Neural cell (in vitro differentiated cells): ENCODE data around the gene HIVEP1. TPM values are rescaled to one million over a fixed set of nuclear protein-coding genes. Genes with fewer than 3 reads are reported as not detected.

Source experiments
- H2AFZ ChIP-seq: fragments of 200-600, 300-800 bp; sonication (generic), shearing (Covaris generic); 2 replicates; pipeline ENCODE4 v1.6.0; 2014; ENCODE audit warnings: low read depth, mild to moderate bottlenecking, antibody characterized with exemption, low read length, moderate library complexity
- H3F3A ChIP-seq: fragments of 200-600 bp; shearing (Covaris generic); 2 replicates; pipeline ENCODE4 v1.6.1; 2016; ENCODE audit warnings: mild to moderate bottlenecking, moderate library complexity, mixed read lengths, antibody characterized with exemption, low read length; ENCODE audit not compliant: insufficient read depth, poor library complexity, severe bottlenecking
- H3K27ac ChIP-seq: fragments of 200-600, 300-800 bp; sonication (generic), shearing (Covaris generic); 2 replicates; pipeline ENCODE4 v1.5.1; 2014; ENCODE audit warnings: mild to moderate bottlenecking, low read length, moderate library complexity
- H3K27me3 ChIP-seq: fragments of 300-800, 200-600 bp; sonication (generic), shearing (Covaris generic); 2 replicates; pipeline ENCODE4 v1.6.0; 2014; ENCODE audit warnings: mild to moderate bottlenecking, low read depth, low read length, moderate library complexity; ENCODE audit not compliant: insufficient read depth
- H3K36me3 ChIP-seq: fragments of 300-800, 200-600 bp; sonication (generic), shearing (Covaris generic); 2 replicates; pipeline ENCODE4 v1.5.1; 2014; ENCODE audit warnings: mild to moderate bottlenecking, antibody characterized with exemption, low read length, moderate library complexity; ENCODE audit not compliant: insufficient read depth
- H3K4me2 ChIP-seq: fragments of 300-800, 200-600 bp; sonication (generic), shearing (Covaris generic); 2 replicates; pipeline ENCODE4 v1.6.0; 2014; ENCODE audit warnings: mild to moderate bottlenecking, low read length
- H3K4me3 ChIP-seq: fragments of 300-800, 200-600 bp; sonication (generic), shearing (Covaris generic); 2 replicates; pipeline ENCODE4 v1.5.1; 2014; ENCODE audit warnings: mild to moderate bottlenecking, low read length, moderate library complexity
- H3K79me2 ChIP-seq: fragments of 200-600 bp; shearing (Covaris generic); replicated peaks from 2 replicates; pipeline ENCODE4 v1.6.0; 2014; ENCODE audit warnings: mild to moderate bottlenecking, low read length, moderate library complexity; ENCODE audit not compliant: insufficient read depth
- H3K9ac ChIP-seq: fragments of 300-800, 200-600 bp; sonication (generic), shearing (Covaris generic); 2 replicates; pipeline ENCODE4 v1.6.1; 2016; ENCODE audit warnings: mild to moderate bottlenecking, low read length, mixed read lengths
- H3K9me2 ChIP-seq: fragments of 200-600 bp; shearing (Covaris generic); 2 replicates; pipeline ENCODE4 v1.6.1; 2016; ENCODE audit warnings: mild to moderate bottlenecking, low read length, mixed read lengths; ENCODE audit not compliant: insufficient read depth
- H3K9me3 ChIP-seq: fragments of 200-600, 300-800 bp; sonication (generic), shearing (Covaris generic); 2 replicates; pipeline ENCODE4 v1.6.1; 2016; ENCODE audit warnings: mild to moderate bottlenecking, mixed run types, low read length, moderate library complexity, mixed read lengths
- H4K20me1 ChIP-seq: fragments of 200-600 bp; shearing (Covaris generic); 2 replicates; pipeline ENCODE4 v1.6.1; 2016; ENCODE audit warnings: mild to moderate bottlenecking, mixed run types; ENCODE audit not compliant: insufficient read depth
- EP300 ChIP-seq: fragments of 450-650 bp; conservative IDR thresholded peaks from 2 replicates; pipeline ENCODE4 v1.6.1; 2014; ENCODE audit warnings: antibody characterized with exemption, mild to moderate bottlenecking, moderate library complexity; ENCODE audit not compliant: poor library complexity, severe bottlenecking
- EZH2 ChIP-seq: fragments of 200-600, 300-800 bp; shearing (Covaris generic), sonication (generic); IDR thresholded peaks from 2 replicates; pipeline ENCODE4 v1.6.1; 2014; ENCODE audit warnings: antibody characterized with exemption, low read length, borderline replicate concordance, mild to moderate bottlenecking; ENCODE audit not compliant: insufficient read depth, poor library complexity, severe bottlenecking
- MXI1 ChIP-seq: fragments of 450-650 bp; conservative IDR thresholded peaks from 2 replicates; pipeline ENCODE4 v1.6.1; 2014; ENCODE audit warnings: antibody characterized with exemption, mild to moderate bottlenecking; ENCODE audit not compliant: poor library complexity, severe bottlenecking
- POLR2AphosphoS5 ChIP-seq: IDR thresholded peaks from 2 replicates; pipeline ENCODE4 v1.6.1; 2012
- RAD21 ChIP-seq: fragments of 450-650 bp; conservative IDR thresholded peaks from 2 replicates; pipeline ENCODE4 v1.6.1; 2014; ENCODE audit warnings: antibody characterized with exemption, mild to moderate bottlenecking, moderate library complexity
- REST ChIP-seq: IDR thresholded peaks from 2 replicates; pipeline ENCODE4 v1.6.1; 2012; ENCODE audit warnings: borderline replicate concordance
- SMC3 ChIP-seq: fragments of 450-650 bp; conservative IDR thresholded peaks from 2 replicates; pipeline ENCODE4 v1.6.1; 2014; ENCODE audit warnings: antibody characterized with exemption, mild to moderate bottlenecking, moderate library complexity; ENCODE audit not compliant: poor library complexity
- TAF1 ChIP-seq: IDR thresholded peaks from 2 replicates; pipeline ENCODE4 v1.6.1; 2012; ENCODE audit warnings: low read depth
- polyA plus RNA-seq: library from polyadenylated mRNA; depleted of rRNA; stranded (reverse); fragments of >200 nt; gene quantifications from 2 replicates; pipeline ENCODE4 v1.2.3, GENCODE V29; 2014
- TF ChIP-seq, protein P1 (sequence below): fragments of 450-650 bp; IDR thresholded peaks from 2 replicates; pipeline ENCODE4 v1.5.1; 2014; ENCODE audit warnings: antibody characterized with exemption, mild to moderate bottlenecking, moderate library complexity; ENCODE audit not compliant: poor library complexity, severe bottlenecking

The HIVEP1 gene
- polyA plus RNA-seq, 1 donor from 2014 or later: 3.6 TPM

- Histone ChIP-seq H4K20me1 (no peaks in the 10 kb centered on the region), H3K79me2 (peaks cover 33% of the 10 kb centered on the region), H2AFZ (no peak overlapping the region), H3K4me3 (no peak overlapping the region), H3K9me3 (no peaks in the 10 kb centered on the region), H3K9me2 (no peaks in the 10 kb centered on the region), H3K27me3 (no peaks in the 10 kb centered on the region), H3K27ac (no peak overlapping the region), H3F3A (no peaks in the 10 kb centered on the region), H3K9ac (no peak overlapping the region), H3K4me2 (no peak overlapping the region), H3K36me3 (no peaks in the 10 kb centered on the region)
- TF ChIP-seq TAF1 (no peak), SMC3 (no peak), MXI1 (no peak), EZH2 (no peak), REST (no peak), RAD21 (no peak), POLR2AphosphoS5 (no peak), EP300 (no peak)
- TF ChIP-seq, protein P1, sequence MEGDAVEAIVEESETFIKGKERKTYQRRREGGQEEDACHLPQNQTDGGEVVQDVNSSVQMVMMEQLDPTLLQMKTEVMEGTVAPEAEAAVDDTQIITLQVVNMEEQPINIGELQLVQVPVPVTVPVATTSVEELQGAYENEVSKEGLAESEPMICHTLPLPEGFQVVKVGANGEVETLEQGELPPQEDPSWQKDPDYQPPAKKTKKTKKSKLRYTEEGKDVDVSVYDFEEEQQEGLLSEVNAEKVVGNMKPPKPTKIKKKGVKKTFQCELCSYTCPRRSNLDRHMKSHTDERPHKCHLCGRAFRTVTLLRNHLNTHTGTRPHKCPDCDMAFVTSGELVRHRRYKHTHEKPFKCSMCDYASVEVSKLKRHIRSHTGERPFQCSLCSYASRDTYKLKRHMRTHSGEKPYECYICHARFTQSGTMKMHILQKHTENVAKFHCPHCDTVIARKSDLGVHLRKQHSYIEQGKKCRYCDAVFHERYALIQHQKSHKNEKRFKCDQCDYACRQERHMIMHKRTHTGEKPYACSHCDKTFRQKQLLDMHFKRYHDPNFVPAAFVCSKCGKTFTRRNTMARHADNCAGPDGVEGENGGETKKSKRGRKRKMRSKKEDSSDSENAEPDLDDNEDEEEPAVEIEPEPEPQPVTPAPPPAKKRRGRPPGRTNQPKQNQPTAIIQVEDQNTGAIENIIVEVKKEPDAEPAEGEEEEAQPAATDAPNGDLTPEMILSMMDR: no peak
These were observed 52.0 kb downstream of the HIVEP1 start for GRCh38 chr6:12064131-12064530.

DNA sequence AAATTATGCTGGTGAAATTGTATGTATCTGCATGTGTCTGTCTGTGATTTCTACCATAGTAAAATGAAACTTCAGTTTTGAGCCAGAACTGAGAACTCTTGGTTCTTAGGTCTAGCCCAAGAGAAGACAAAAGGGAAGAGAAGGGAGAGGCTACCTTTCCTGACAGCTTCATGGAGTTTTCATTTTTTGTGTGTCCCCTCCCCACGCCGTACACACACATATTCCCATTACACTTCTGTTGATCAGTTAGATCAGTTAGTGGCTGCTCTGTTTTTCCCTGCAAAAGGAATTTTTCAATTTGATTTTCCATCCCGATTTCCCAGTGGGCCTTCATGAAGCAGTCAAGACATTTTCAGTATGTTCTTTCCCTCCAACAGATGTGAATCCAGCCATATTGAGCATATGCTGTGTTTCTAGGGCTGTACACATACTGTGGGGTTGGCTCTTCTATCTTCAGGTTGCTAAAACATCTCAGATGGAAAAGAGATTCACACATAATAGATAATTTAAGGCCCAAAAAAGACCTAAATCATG, 52.5 kb downstream of the HIVEP1 start:
- H3K4me3 ChIP-seq: no peak overlapping the region
- no peaks in the 10 kb centered on the region for H3K9me3 ChIP-seq
- H3K36me3 ChIP-seq: no peaks in the 10 kb centered on the region
- no peaks in the 10 kb centered on the region for H3K9me2 ChIP-seq
- peaks cover 35% of the 10 kb centered on the region for H3K79me2 ChIP-seq
- no peaks in the 10 kb centered on the region for H4K20me1 ChIP-seq
- H3K27ac ChIP-seq: no peak overlapping the region
- no peak for TF ChIP-seq POLR2AphosphoS5
- no peak for TF ChIP-seq REST
- TF ChIP-seq TAF1: no peak
- TF ChIP-seq MXI1: no peak
- no peak for TF ChIP-seq SMC3
- no peak for TF ChIP-seq RAD21
- no peak for TF ChIP-seq EZH2
- TF ChIP-seq, protein P1: no peak
- no peak for TF ChIP-seq EP300
- H3F3A ChIP-seq: no peaks in the 10 kb centered on the region
- H3K27me3 ChIP-seq: no peaks in the 10 kb centered on the region
- H3K9ac ChIP-seq: no peak overlapping the region
- H3K4me2 ChIP-seq: no peak overlapping the region
- no peak overlapping the region for H2AFZ ChIP-seq
